Endothelial cell (in vitro differentiated cells): Measurements from ENCODE around the gene GAS2L3. TPM values are rescaled to one million over a fixed set of nuclear protein-coding genes. Genes with fewer than 3 reads are reported as not detected.

Experiments
- DNase-seq: peaks from one replicate; pipeline ENCODE4 v3.0.0; 2021; ENCODE audit warnings: low spot score
- H3K27ac Mint-ChIP-seq: one replicate; pipeline ENCODE4 v1.8.0; 2021; ENCODE audit warnings: mixed read lengths, inconsistent platforms; ENCODE audit not compliant: unreplicated experiment
- H3K27me3 Mint-ChIP-seq: one replicate; pipeline ENCODE4 v1.8.0; 2021; ENCODE audit warnings: mild to moderate bottlenecking, moderate library complexity, mixed read lengths, inconsistent platforms; ENCODE audit not compliant: unreplicated experiment
- H3K36me3 Mint-ChIP-seq: one replicate; pipeline ENCODE4 v1.8.0; 2021; ENCODE audit warnings: mild to moderate bottlenecking, low read depth, mixed read lengths, inconsistent platforms; ENCODE audit not compliant: unreplicated experiment
- H3K4me1 Mint-ChIP-seq: one replicate; pipeline ENCODE4 v1.8.0; 2021; ENCODE audit warnings: mild to moderate bottlenecking, mixed read lengths, inconsistent platforms; ENCODE audit not compliant: unreplicated experiment
- H3K4me3 Mint-ChIP-seq: one replicate; pipeline ENCODE4 v1.8.0; 2021; ENCODE audit warnings: mild to moderate bottlenecking, mixed read lengths, inconsistent platforms; ENCODE audit not compliant: unreplicated experiment
- H3K9me3 Mint-ChIP-seq: one replicate; pipeline ENCODE4 v1.8.0; 2021; ENCODE audit warnings: mixed read lengths, inconsistent platforms; ENCODE audit not compliant: unreplicated experiment
- total RNA-seq: library from RNA; stranded (reverse); fragmentation: NEBNext Ultra II Directional; extraction: Animal tissue kit (Norgen Biotek cat#: 25700); gene quantifications from one replicate; pipeline ENCODE4 v1.2.1, GENCODE V29; 2021; ENCODE audit not compliant: unreplicated experiment
- TF ChIP-seq, protein P1 (sequence below): fragments of 200-600 bp; sonication (generic); IDR thresholded peaks from one replicate; pipeline ENCODE4 v1.5.0; 2021; ENCODE audit warnings: antibody characterized with exemption; ENCODE audit not compliant: unreplicated experiment

Gene GAS2L3
- total RNA-seq, 1 donor from 2014 or later, result 55.6 TPM

DNA sequence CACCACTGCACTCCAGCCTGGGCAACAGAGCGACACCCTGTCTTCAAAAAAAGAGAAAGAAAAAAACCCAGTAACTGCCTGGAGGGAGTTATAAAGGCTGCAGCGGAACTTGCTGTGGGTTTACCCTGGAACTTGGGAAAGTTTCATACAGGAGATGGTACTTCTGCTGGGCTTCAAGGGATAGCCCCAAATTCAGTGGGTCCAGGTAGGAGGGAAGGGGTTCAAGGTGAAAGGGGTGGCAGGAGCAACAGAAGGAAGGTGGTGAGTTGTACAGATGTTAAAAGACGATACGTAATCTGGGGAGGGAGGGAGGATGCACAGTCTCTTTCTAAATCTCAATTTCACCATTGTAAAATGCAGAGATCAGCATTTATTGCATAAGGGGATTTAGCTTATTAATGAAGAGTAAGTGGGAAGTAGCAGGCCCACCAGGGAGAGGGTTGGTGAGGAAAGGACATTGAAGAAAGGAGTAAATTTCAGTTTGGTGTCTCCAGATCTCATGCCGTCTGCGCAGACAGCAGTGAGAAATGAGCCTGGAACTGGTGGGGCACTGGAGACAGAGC, 8.5 kb upstream of the GAS2L3 start:
- Mint-ChIP-seq H3K27me3 (no peaks in the 10 kb centered on the region), H3K27ac (peak overlapping the region; percentile 99), H3K4me3 (no peak overlapping the region), H3K9me3 (no peaks in the 10 kb centered on the region), H3K4me1 (peaks cover 48% of the 10 kb centered on the region), H3K36me3 (peaks cover 4% of the 10 kb centered on the region)
- TF ChIP-seq, protein P1, sequence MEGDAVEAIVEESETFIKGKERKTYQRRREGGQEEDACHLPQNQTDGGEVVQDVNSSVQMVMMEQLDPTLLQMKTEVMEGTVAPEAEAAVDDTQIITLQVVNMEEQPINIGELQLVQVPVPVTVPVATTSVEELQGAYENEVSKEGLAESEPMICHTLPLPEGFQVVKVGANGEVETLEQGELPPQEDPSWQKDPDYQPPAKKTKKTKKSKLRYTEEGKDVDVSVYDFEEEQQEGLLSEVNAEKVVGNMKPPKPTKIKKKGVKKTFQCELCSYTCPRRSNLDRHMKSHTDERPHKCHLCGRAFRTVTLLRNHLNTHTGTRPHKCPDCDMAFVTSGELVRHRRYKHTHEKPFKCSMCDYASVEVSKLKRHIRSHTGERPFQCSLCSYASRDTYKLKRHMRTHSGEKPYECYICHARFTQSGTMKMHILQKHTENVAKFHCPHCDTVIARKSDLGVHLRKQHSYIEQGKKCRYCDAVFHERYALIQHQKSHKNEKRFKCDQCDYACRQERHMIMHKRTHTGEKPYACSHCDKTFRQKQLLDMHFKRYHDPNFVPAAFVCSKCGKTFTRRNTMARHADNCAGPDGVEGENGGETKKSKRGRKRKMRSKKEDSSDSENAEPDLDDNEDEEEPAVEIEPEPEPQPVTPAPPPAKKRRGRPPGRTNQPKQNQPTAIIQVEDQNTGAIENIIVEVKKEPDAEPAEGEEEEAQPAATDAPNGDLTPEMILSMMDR, result no peak
- no peak for DNase-seq

DNA sequence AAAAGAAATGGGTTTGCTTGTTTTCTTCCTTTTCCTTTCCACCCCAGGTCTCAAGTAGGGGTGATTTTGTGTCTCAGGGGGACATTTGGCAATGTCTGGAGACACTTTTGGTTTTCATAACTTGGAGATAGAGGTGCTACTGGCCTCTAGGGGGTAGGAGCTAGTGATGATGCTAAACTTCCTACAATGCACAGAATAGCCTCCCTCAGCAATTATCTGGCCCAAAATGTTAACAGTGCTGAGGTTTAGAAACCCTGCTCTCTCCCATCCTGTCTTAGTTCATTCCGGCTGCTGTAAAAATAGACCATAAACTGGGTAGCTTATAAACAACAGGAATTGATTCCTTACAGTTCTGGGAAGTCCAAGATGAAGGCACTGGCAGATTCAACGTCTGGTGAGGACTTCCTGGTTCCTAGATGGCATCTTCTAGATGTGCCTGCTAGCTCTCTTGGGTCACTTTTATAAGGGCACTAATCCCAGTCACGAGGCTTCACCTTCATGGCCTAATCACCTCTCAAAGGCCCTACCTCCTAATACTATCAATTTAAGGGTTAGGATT, 7.4 kb upstream of the GAS2L3 start:
- TF ChIP-seq, protein P1, result no peak
- Mint-ChIP-seq H3K4me1 (peaks cover 52% of the 10 kb centered on the region), H3K36me3 (no peaks in the 10 kb centered on the region), H3K9me3 (no peaks in the 10 kb centered on the region), H3K27ac (peak overlapping the region; percentile 99), H3K4me3 (no peak overlapping the region), H3K27me3 (peaks cover 2% of the 10 kb centered on the region)
- no peak for DNase-seq

DNA sequence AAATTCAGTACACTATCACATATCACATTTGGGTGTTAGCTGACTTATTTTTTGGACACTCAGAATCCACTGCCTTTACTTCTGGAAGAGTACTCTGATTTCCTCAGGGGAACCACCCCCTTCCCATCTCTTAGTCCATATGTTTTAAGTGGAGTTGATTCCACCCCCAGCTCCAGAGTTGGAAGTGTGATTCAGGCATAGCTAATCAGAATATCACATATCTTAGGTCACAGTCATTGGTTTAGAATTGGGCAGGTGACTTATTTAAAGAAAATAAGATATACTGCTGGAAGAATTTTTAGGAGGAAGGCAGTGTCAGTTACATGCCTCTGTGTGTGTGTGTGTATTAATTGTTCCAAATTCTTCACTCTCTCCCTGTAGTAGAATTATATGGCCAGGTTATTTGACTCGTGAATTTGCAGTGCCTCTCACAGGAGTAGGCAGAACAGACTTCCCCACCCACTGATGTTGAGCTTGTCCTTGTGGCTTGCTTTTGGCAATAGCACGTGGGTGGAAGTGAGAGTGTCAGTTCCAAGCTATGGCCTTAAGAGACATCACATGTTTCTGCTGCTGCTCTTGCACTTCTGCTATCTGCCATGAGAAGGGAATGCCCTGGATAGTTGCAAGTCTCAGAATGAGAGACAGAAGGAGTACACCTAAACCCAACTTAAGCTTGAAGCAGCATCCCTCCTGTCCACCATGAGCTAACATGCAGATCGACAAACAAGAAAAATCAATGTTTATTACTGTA, 6.4 kb upstream of the GAS2L3 start:
- H3K9me3 Mint-ChIP-seq, result no peaks in the 10 kb centered on the region
- no peaks in the 10 kb centered on the region for H3K36me3 Mint-ChIP-seq
- peaks cover 2% of the 10 kb centered on the region for H3K27me3 Mint-ChIP-seq
- peaks cover 60% of the 10 kb centered on the region for H3K4me1 Mint-ChIP-seq
- TF ChIP-seq, protein P1, result no peak
- DNase-seq, result no peak
- no peak overlapping the region for H3K4me3 Mint-ChIP-seq
- H3K27ac Mint-ChIP-seq, result peak overlapping the region; percentile 48

DNA sequence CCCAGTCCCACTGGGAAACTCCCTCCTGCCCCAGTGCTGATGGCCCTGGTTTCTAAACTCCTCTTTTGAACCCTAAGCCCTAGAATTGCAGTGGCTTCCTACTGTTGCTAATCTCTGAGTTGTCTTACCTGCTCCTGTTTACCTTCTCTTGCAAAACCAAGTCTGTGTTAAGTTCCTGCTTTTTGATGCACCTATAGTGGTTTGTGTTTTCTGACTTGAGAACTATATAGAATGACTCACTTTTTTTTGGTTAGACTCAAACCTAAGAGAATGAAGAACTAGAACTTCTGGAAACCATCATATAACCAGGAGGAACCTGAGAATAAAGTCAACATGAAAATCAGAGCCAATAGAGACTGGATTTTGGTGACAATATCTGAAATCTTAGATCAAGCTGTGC, 5.5 kb upstream of the GAS2L3 start:
- no peaks in the 10 kb centered on the region for H3K36me3 Mint-ChIP-seq
- no peak overlapping the region for H3K4me3 Mint-ChIP-seq
- peaks cover 2% of the 10 kb centered on the region for H3K27me3 Mint-ChIP-seq
- DNase-seq, result no peak
- TF ChIP-seq, protein P1, result no peak
- H3K4me1 Mint-ChIP-seq, result peaks cover 62% of the 10 kb centered on the region
- no peak overlapping the region for H3K27ac Mint-ChIP-seq
- H3K9me3 Mint-ChIP-seq, result no peaks in the 10 kb centered on the region

DNA sequence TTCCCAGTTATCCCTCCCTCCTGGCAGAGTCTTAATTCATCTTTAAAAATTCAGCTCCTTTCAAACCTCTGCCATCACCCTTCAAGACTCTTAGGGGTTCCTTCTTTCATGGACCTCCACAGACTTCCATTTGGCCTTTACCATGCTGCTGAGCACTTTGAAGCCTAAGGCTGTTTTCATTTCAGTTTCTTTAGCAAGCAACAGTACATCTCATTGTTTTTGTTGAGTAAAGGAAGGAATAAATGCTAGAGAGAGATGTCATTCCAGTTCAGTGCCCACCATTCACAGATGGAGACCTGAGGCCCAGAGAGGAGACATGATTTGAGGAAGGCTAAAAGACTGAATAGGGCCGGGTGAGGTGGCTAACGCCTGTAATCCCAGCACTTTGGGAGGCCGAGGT, 1.3 kb upstream of the GAS2L3 start:
- Mint-ChIP-seq H3K27ac (peak overlapping the region; percentile 84), H3K4me1 (peaks cover 37% of the 10 kb centered on the region), H3K27me3 (peaks cover 7% of the 10 kb centered on the region), H3K9me3 (no peaks in the 10 kb centered on the region), H3K36me3 (peaks cover 3% of the 10 kb centered on the region), H3K4me3 (peak overlapping the region; percentile 58)
- DNase-seq, result no peak
- TF ChIP-seq, protein P1, result no peak
